Thoracic aorta (tissue), 2 donors: Measurements from ENCODE around the gene GARS1. TPM values are rescaled to one million over a fixed set of nuclear protein-coding genes. Genes with fewer than 3 reads are reported as not detected.
A peak's percentile ranks its signal among the peaks of the same experiment; 100 is the strongest.

Source experiments
- ATAC-seq: fragments of 150-250 bp; one replicate; pipeline ENCODE4 v1.8.0; 2017; ENCODE audit warnings: low read depth; ENCODE audit not compliant: insufficient number of reproducible peaks, low FRiP score
- DNase-seq: peaks from one replicate; pipeline ENCODE4 v3.0.0-alpha.2; 2020; ENCODE audit warnings: low spot score
- H3K27ac ChIP-seq, 2 donors: fragments of 200-600 bp; sonication (generic); 1 replicate in 1 of 2; 2 replicates in 1 of 2; pipeline ENCODE4 v1.5.1; 2016; ENCODE audit warnings: mild to moderate bottlenecking in 2 of 2, moderate library complexity in 2 of 2
- H3K27me3 ChIP-seq: fragments of 200-600 bp; sonication (generic); replicated peaks from 2 replicates; pipeline ENCODE4 v1.6.0; 2016; ENCODE audit warnings: mild to moderate bottlenecking; ENCODE audit not compliant: insufficient read depth
- H3K36me3 ChIP-seq: fragments of 200-600 bp; sonication (generic); one replicate; pipeline ENCODE4 v1.5.1; 2016
- H3K4me1 ChIP-seq, 2 donors: fragments of 200-600 bp; sonication (generic); 1 replicate in 1 of 2; 2 replicates in 1 of 2; pipeline versions ENCODE4 v1.5.1 to v1.6.0; 2016; ENCODE audit warnings: low read depth in 2 of 2, mild to moderate bottlenecking in 1 of 2; ENCODE audit not compliant: control insufficient read depth in 1 of 2
- H3K4me3 ChIP-seq: fragments of 200-600 bp; sonication (generic); 2 replicates; pipeline ENCODE4 v1.5.1; 2016; ENCODE audit warnings: mild to moderate bottlenecking
- H3K9me3 ChIP-seq: fragments of 200-600 bp; sonication (generic); 2 replicates; pipeline ENCODE4 v1.5.1; 2016
- total RNA-seq, 2 donors: library from RNA; depleted of rRNA; stranded (reverse); fragments of >200 nt; gene quantifications; one replicate each; pipeline versions ENCODE4 v1.1.0 to v1.2.3, GENCODE V29; 2016
- TF ChIP-seq, protein P1 (sequence below): fragments of 200-600 bp; sonication (generic); IDR thresholded peaks from one replicate; pipeline ENCODE4 v1.5.1; 2019; ENCODE audit warnings: antibody characterized with exemption

Gene GARS1, protein sequence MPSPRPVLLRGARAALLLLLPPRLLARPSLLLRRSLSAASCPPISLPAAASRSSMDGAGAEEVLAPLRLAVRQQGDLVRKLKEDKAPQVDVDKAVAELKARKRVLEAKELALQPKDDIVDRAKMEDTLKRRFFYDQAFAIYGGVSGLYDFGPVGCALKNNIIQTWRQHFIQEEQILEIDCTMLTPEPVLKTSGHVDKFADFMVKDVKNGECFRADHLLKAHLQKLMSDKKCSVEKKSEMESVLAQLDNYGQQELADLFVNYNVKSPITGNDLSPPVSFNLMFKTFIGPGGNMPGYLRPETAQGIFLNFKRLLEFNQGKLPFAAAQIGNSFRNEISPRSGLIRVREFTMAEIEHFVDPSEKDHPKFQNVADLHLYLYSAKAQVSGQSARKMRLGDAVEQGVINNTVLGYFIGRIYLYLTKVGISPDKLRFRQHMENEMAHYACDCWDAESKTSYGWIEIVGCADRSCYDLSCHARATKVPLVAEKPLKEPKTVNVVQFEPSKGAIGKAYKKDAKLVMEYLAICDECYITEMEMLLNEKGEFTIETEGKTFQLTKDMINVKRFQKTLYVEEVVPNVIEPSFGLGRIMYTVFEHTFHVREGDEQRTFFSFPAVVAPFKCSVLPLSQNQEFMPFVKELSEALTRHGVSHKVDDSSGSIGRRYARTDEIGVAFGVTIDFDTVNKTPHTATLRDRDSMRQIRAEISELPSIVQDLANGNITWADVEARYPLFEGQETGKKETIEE
- total RNA-seq: 10 to 100 TPM; 76.5 to 81.6 TPM

DNA sequence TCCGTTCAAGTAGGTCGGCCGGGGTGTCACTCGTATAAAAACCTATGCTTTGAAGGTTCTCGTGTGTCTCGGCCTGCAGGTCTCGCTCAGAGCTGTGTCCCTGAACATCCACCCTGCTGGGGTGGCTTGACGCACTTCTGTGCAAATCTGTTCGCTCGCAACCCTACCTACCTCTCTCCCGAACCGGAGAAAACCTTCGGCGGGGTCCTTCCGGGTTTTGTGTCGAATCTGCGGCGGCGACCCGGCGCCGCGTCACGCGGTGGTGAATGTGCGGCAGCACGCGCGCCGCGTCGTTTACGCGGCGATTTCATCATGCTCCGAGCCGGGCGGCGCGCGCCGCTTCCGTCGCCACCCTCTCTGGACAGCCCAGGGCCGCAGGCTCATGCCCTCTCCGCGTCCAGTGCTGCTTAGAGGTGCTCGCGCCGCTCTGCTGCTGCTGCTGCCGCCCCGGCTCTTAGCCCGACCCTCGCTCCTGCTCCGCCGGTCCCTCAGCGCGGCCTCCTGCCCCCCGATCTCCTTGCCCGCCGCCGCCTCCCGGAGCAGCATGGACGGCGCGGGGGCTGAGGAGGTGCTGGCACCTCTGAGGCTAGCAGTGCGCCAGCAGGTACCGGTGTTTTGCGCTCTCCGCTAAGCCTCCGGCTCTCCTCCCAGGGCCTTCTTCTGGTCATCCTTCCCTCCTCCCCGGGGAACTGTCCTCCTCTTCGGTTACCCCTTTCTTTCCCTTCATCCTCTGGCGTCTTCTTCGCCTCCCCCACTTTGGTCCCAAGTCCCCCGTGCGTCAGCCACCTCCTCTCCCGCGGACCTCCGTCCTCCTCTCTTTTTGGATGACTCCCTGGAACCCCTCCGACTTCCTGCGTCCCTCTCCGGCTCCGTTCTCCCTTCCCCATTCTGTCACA is at the start of gene GARS1:
TSS of gene GARS1 (plus strand) at position 339 of the 896 bp plus-strand sequence. CDS start at position 383, 44 bp downstream.
- peak; percentile 64 for DNase-seq
- Histone ChIP-seq H3K9me3 (no peaks in the 10 kb centered on the region), H3K4me3 (peak within 1 kb of the TSS; percentile 97), H3K4me1 (peaks cover 8 to 31% of the 10 kb centered on the region in 2 donors), H3K27me3 (no peaks in the 10 kb centered on the region), H3K36me3 (peaks cover under 1% of the 10 kb centered on the region), H3K27ac (peak within 1 kb of the TSS; percentile 93 to 95)
- peak; percentile 96 for ATAC-seq
- TF ChIP-seq, protein P1, sequence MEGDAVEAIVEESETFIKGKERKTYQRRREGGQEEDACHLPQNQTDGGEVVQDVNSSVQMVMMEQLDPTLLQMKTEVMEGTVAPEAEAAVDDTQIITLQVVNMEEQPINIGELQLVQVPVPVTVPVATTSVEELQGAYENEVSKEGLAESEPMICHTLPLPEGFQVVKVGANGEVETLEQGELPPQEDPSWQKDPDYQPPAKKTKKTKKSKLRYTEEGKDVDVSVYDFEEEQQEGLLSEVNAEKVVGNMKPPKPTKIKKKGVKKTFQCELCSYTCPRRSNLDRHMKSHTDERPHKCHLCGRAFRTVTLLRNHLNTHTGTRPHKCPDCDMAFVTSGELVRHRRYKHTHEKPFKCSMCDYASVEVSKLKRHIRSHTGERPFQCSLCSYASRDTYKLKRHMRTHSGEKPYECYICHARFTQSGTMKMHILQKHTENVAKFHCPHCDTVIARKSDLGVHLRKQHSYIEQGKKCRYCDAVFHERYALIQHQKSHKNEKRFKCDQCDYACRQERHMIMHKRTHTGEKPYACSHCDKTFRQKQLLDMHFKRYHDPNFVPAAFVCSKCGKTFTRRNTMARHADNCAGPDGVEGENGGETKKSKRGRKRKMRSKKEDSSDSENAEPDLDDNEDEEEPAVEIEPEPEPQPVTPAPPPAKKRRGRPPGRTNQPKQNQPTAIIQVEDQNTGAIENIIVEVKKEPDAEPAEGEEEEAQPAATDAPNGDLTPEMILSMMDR: no peak

DNA sequence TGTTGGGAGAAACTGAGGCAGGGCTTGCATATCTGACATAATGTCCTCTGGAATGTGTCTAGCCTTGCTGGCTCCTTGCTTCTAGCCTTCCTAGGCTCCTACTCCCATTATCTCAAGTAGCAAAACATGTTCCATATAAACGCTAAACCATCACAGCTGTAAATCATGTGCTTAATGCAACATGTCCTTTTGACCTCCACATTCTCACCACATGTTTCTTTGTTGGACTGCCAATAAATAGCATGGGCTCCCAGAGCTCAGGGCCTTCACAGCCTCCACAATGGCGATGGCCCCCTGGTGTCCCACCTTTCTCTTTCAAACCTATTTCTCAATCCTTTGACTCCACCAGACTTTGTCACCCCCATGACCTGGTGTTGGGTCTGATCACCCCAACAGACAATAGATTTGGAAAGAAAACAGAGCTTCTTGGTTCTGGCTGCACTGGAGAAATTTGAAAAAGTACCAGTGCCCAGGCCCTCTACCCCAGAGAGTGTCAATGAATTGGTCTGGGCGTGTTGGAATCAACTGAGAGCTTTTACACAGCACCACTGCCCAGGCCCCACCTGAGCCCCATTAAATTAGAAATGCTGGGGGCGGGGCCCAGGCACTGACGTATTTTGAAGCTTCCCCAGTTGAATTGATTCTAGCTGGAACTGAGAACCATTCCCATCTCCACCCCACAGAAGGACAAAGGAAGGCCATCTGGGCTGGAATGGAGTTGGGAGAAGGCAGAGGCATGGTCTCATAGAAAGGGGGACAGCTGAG is 48.7 kb upstream of the GARS1 start:
- H3K27me3 ChIP-seq: no peaks in the 10 kb centered on the region

DNA sequence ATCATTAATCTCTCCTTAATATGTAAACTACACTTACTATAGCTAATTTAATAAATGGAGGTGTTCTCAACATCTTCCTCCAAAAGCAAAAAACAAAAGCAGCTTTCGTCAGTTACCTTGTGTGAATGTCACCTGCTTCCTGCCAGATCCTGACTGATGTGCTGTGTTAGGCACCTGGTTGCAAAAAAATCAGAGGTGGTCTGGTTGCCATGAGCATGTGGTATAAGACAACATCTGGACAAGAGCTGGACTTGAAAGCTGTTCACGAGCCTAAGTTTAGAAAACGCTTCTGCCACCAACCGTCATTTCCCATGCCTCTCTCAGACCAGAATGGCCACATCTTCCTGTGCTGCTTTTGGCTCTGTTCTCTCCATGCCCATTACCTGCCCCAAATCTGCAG is 48.1 kb upstream of the GARS1 start:
- TF ChIP-seq, protein P1: no peak
- no peaks in the 10 kb centered on the region for H3K9me3 ChIP-seq

More for the DNA sequence above, 48.7 kb upstream of the GARS1 start:
- H3K27ac ChIP-seq: no peak overlapping the region
- H3K36me3 ChIP-seq: no peaks in the 10 kb centered on the region
- peaks cover 3% of the 10 kb centered on the region in 2 donors for H3K4me1 ChIP-seq
- H3K9me3 ChIP-seq: no peaks in the 10 kb centered on the region
- no peak for ATAC-seq
- no peak for DNase-seq
- H3K4me3 ChIP-seq: no peak overlapping the region
- TF ChIP-seq, protein P1: no peak

DNA sequence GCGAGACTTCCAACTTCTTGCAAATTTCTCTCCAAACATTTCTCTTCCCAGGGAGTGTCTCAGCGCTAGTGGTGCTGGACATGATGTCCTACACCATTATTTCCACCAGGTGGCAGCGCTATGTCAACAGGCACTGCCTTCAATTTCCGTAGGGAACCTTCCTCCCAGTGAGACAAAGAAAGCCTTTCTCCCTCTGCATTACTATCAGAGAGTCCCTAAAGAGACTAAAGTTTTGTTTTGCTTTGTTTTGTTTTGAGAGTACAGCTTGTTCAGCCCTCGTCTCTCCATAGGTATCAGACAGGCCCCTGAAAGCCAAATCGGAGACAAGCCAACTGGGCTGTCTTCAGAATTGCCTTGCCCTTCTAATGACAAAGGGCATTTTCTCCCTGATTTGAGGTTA is 45.8 kb upstream of the GARS1 start:
- no peak for ATAC-seq
- Histone ChIP-seq H3K4me1 (peaks cover 8 to 9% of the 10 kb centered on the region in 2 donors), H3K4me3 (no peak overlapping the region), H3K36me3 (no peaks in the 10 kb centered on the region), H3K9me3 (no peaks in the 10 kb centered on the region), H3K27ac (no peak overlapping the region), H3K27me3 (no peaks in the 10 kb centered on the region)
- DNase-seq: no peak
- TF ChIP-seq, protein P1: peak; percentile 78

More for the DNA sequence above, 48.1 kb upstream of the GARS1 start:
- DNase-seq (no peak), ATAC-seq (no peak)
- H3K4me3 ChIP-seq: no peak overlapping the region
- no peaks in the 10 kb centered on the region for H3K27me3 ChIP-seq
- H3K4me1 ChIP-seq: peaks cover 8 to 9% of the 10 kb centered on the region in 2 donors
- no peak overlapping the region for H3K27ac ChIP-seq
- no peaks in the 10 kb centered on the region for H3K36me3 ChIP-seq
